HepG2 (cell line): ENCODE data around the gene FKBP14. TPM values are rescaled to one million over a fixed set of nuclear protein-coding genes. Genes with fewer than 3 reads are reported as not detected.

Experiments
- ARHGAP35 ChIP-seq: sonication (generic); formaldehyde crosslinking; IDR thresholded peaks from 2 replicates; pipeline ENCODE4 v1.9.0; 2022; ENCODE audit warnings: mild to moderate bottlenecking, inconsistent platforms, moderate library complexity, missing genetic modification reagents, borderline replicate concordance
- BRF2 ChIP-seq: sonication (generic); formaldehyde crosslinking; IDR thresholded peaks from 2 replicates; pipeline ENCODE4 v1.8.1; 2022; ENCODE audit warnings: mild to moderate bottlenecking, missing genetic modification reagents
- DNMT1 ChIP-seq: sonication (generic); formaldehyde crosslinking; IDR thresholded peaks from 2 replicates; pipeline ENCODE4 v1.5.1; 2020; ENCODE audit warnings: mild to moderate bottlenecking, missing genetic modification reagents
- HES4 ChIP-seq: sonication (generic); formaldehyde crosslinking; IDR thresholded peaks from 2 replicates; pipeline ENCODE4 v1.9.0; 2021; ENCODE audit warnings: mild to moderate bottlenecking, missing genetic modification reagents, borderline replicate concordance
- KDM6A ChIP-seq: IDR thresholded peaks from 2 replicates; pipeline ENCODE4 v1.6.1; 2016; ENCODE audit warnings: low read depth
- MED8 ChIP-seq: sonication (generic); formaldehyde crosslinking; IDR thresholded peaks from 2 replicates; pipeline ENCODE4 v1.8.1; 2023; ENCODE audit warnings: mild to moderate bottlenecking, missing genetic modification reagents; ENCODE audit not compliant: insufficient replicate concordance
- MIER3 ChIP-seq: IDR thresholded peaks from 2 replicates; pipeline ENCODE4 v1.6.1; 2016; ENCODE audit warnings: missing compliant biosample characterization, borderline replicate concordance
- NFIB ChIP-seq: sonication (generic); formaldehyde crosslinking; IDR thresholded peaks from 2 replicates; pipeline ENCODE4 v1.9.0; 2021; ENCODE audit warnings: missing genetic modification reagents, mild to moderate bottlenecking, borderline replicate concordance
- PHF8 ChIP-seq: sonication (generic); formaldehyde crosslinking; IDR thresholded peaks from 2 replicates; pipeline ENCODE4 v1.5.0; 2020; ENCODE audit warnings: missing genetic modification reagents
- RBAK ChIP-seq: sonication (generic); formaldehyde crosslinking; IDR thresholded peaks from 2 replicates; pipeline ENCODE4 v1.5.1; 2020; ENCODE audit warnings: mild to moderate bottlenecking, missing genetic modification reagents
- RORA ChIP-seq: sonication (generic); formaldehyde crosslinking; IDR thresholded peaks from 2 replicates; pipeline ENCODE4 v1.5.0; 2020; ENCODE audit warnings: mild to moderate bottlenecking, missing genetic modification reagents, moderate library complexity
- RXRA ChIP-seq: sonication (generic); formaldehyde crosslinking; IDR thresholded peaks from 2 replicates; pipeline ENCODE4 v1.5.1; 2020; ENCODE audit warnings: missing genetic modification reagents
- RXRB ChIP-seq: IDR thresholded peaks from 2 replicates; pipeline ENCODE4 v1.6.1; 2016; ENCODE audit warnings: borderline replicate concordance, missing genetic modification reagents, missing compliant biosample characterization
- THRA ChIP-seq: sonication (generic); formaldehyde crosslinking; IDR thresholded peaks from 2 replicates; pipeline ENCODE4 v1.4.0; 2020; ENCODE audit warnings: missing genetic modification reagents, borderline replicate concordance
- ZBED4 ChIP-seq: sonication (generic); formaldehyde crosslinking; IDR thresholded peaks from 2 replicates; pipeline ENCODE4 v1.4.0; 2020; ENCODE audit warnings: missing genetic modification reagents, borderline replicate concordance
- ZNF501 ChIP-seq: sonication (generic); formaldehyde crosslinking; IDR thresholded peaks from 2 replicates; pipeline ENCODE4 v1.5.1; 2020; ENCODE audit warnings: mild to moderate bottlenecking, moderate library complexity, missing genetic modification reagents
- ZNF609 ChIP-seq: sonication (generic); formaldehyde crosslinking; IDR thresholded peaks from 2 replicates; pipeline ENCODE4 v1.4.0; 2020; ENCODE audit warnings: mild to moderate bottlenecking, missing genetic modification reagents, borderline replicate concordance
- polyA plus RNA-seq, 8 experiments: library from polyadenylated mRNA; depleted of rRNA in 3 of 8; stranded (reverse) in 7 of 8; unstranded in 1 of 8; fragments of >200 nt; fragmentation: Illumina TruSeq in 4 of 8; extraction: Trizol in 4 of 8; gene quantifications; 2 replicates each; pipeline versions ENCODE4 v1.2.1 to v1.2.3, GENCODE V29; 2011 to 2016; ENCODE audit warnings: low read depth in 4 of 8, missing spikeins in 1 of 8, mixed read lengths in 1 of 8; ENCODE audit not compliant: insufficient read depth in 1 of 8
- total RNA-seq, 5 experiments: library from RNA; depleted of rRNA; stranded (reverse); fragments of >200 nt; fragmentation: Illumina TruSeq; extraction: Trizol; gene quantifications; 2 replicates each; pipeline ENCODE4 v1.2.3, GENCODE V29; 2016; ENCODE audit warnings: low read depth in 1 of 5

FKBP14 gene
- total and polyA plus RNA-seq, 2 of the 13 experiments (the other 11 are each of a cell fraction or from before 2014, with no cell fraction given) = 20.0 to 32.3 TPM

GRCh38 chr7:29989257-29989995 lies 37.1 kb downstream of the FKBP14 start, which contains the start of gene SCRN1 (continued):
- TF ChIP-seq HES4 (CRISPR knock-in tag) (no peak; the same call in 1 of the 2 replicates), ZBED4 (CRISPR knock-in tag) (no peak), NFIB (CRISPR knock-in tag) (no peak), MIER3 (CRISPR knock-in tag) (no peak), PHF8 (CRISPR knock-in tag) (peak; percentile 79), KDM6A (CRISPR knock-in tag) (no peak), THRA (no peak), DNMT1 (CRISPR knock-in tag) (no peak), RXRA (CRISPR knock-in tag) (peak; percentile 48; the same call in 1 of the 2 replicates), RXRB (no peak), MED8 (CRISPR knock-in tag) (no peak), RBAK (CRISPR knock-in tag) (no peak), ARHGAP35 (CRISPR knock-in tag) (no peak), RORA (CRISPR knock-in tag) (no peak), BRF2 (CRISPR knock-in tag) (no peak), ZNF501 (no peak), ZNF609 (CRISPR knock-in tag) (no peak; the same call in 1 of the 2 replicates)
